HCT116 (cell line): ENCODE measurements around the gene BTBD9. TPM values are rescaled to one million over a fixed set of nuclear protein-coding genes. Genes with fewer than 3 reads are reported as not detected.

Source experiments
- ATAC-seq: fragments of 200-7000 bp; cut with Tn5 transposase; 2 replicates; pipeline ENCODE4 v1.9.1; 2020; ENCODE audit warnings: mild to moderate bottlenecking, moderate library complexity
- BruUV-seq: library from RNA; stranded (reverse); fragments of 400-500 nt; replicated peaks from 2 replicates; lab custom pipeline; 2021; lab: Mats Ljungman, UMichigan
- CTCF ChIA-PET: fragments of 300-600 bp; sonication (Branson Sonifier 250); formaldehyde crosslinking; loops from one replicate; lab custom pipeline; 2021; ENCODE audit warnings: antibody characterized with exemption; lab: Charles Lee
- POLR2A ChIA-PET: fragments of 300-600, 350-600 bp; sonication (Branson Sonifier 250); formaldehyde crosslinking; loops from one replicate; lab custom pipeline; 2021; ENCODE audit warnings: antibody characterized with exemption; lab: Charles Lee
- RAD21 ChIA-PET, 2 experiments: fragments of 300-600 bp; sonication (Branson Sonifier 250); formaldehyde crosslinking; loops; one replicate each; lab custom pipeline; 2023; ENCODE audit warnings: low total read pairs in 2 of 2; ENCODE audit not compliant: uncharacterized antibody in 2 of 2, unreplicated experiment in 2 of 2, low non-redundant PET in 1 of 2; lab: Charles Lee
- DNase-seq: peaks from one replicate; pipeline ENCODE4 v3.0.0-alpha.2; 2010; ENCODE audit warnings: low read depth, low spot score
- H2AFZ ChIP-seq: fragments of 200-600 bp; shearing (Covaris generic), sonication (generic); 2 replicates; pipeline ENCODE4 v1.6.1; 2017; ENCODE audit warnings: low read depth, mixed run types, mixed read lengths, antibody characterized with exemption, low read length; ENCODE audit not compliant: poor library complexity, severe bottlenecking
- H3K27ac ChIP-seq: 2 replicates; pipeline ENCODE4 v1.5.1; 2012; ENCODE audit warnings: low read depth, low read length
- H3K27me3 ChIP-seq: fragments of 200-600 bp; sonication (generic); 2 replicates; pipeline ENCODE4 v1.6.1; 2016; ENCODE audit warnings: mixed run types, low read length, mixed read lengths; ENCODE audit not compliant: insufficient read depth
- H3K36me3 ChIP-seq, 2 experiments: fragments of 200-500 bp in 1 of 2; fragments of 200-600 bp in 1 of 2; sonication (Bioruptor generic) in 1 of 2; sonication (generic) in 1 of 2; 2 replicates each; pipeline versions ENCODE4 v1.5.1 to v1.6.1; 2014 to 2016; ENCODE audit warnings: low read length in 2 of 2, inconsistent platforms in 1 of 2, mixed read lengths in 1 of 2, mixed run types in 1 of 2; ENCODE audit not compliant: insufficient read depth in 2 of 2, control insufficient read depth in 1 of 2
- H3K4me1 ChIP-seq, 2 experiments: fragments of 200-600 bp in 1 of 2; sonication (generic) in 1 of 2; 2 replicates each; pipeline versions ENCODE4 v1.5.1 to v1.6.1; 2012 to 2017; ENCODE audit warnings: low read length in 2 of 2, inconsistent platforms in 1 of 2, mild to moderate bottlenecking in 1 of 2, mixed read lengths in 1 of 2, mixed run types in 1 of 2, moderate library complexity in 1 of 2; ENCODE audit not compliant: insufficient read depth in 2 of 2, control insufficient read depth in 1 of 2
- H3K4me2 ChIP-seq: fragments of 200-600 bp; sonication (generic); 2 replicates; pipeline ENCODE4 v1.6.1; 2017; ENCODE audit warnings: mixed run types, low read length, mixed read lengths
- H3K4me3 ChIP-seq, 2 experiments: fragments of 200-600 bp in 1 of 2; sonication (generic) in 1 of 2; replicated peaks in 1 of 2; 2 replicates each; pipeline ENCODE4 v1.5.1; 2011 to 2016; ENCODE audit warnings: low read length in 2 of 2, control low read depth in 1 of 2, low read depth in 1 of 2, mild to moderate bottlenecking in 1 of 2, mixed read lengths in 1 of 2, mixed run types in 1 of 2
- H3K79me2 ChIP-seq: fragments of 200-600 bp; sonication (generic); 2 replicates; pipeline ENCODE4 v1.6.1; 2017; ENCODE audit warnings: mild to moderate bottlenecking, mixed run types, low read length, moderate library complexity, mixed read lengths; ENCODE audit not compliant: insufficient read depth
- H3K9ac ChIP-seq: fragments of 200-600 bp; sonication (generic); 2 replicates; pipeline ENCODE4 v1.6.1; 2016; ENCODE audit warnings: low read length, mixed read lengths
- H3K9me2 ChIP-seq: fragments of 200-600 bp; sonication (generic), shearing (Covaris generic); 2 replicates; pipeline ENCODE4 v1.6.1; 2017; ENCODE audit warnings: mixed run types, mild to moderate bottlenecking, moderate library complexity; ENCODE audit not compliant: insufficient read depth
- H3K9me3 ChIP-seq, 2 experiments: fragments of 200-500 bp in 1 of 2; fragments of 200-600 bp in 1 of 2; sonication (Bioruptor generic) in 1 of 2; sonication (generic) in 1 of 2; 2 replicates each; pipeline ENCODE4 v1.6.1; 2014 to 2017; ENCODE audit warnings: low read length in 2 of 2, mixed read lengths in 2 of 2, inconsistent platforms in 1 of 2, low read depth in 1 of 2, mild to moderate bottlenecking in 1 of 2, mixed run types in 1 of 2, moderate library complexity in 1 of 2; ENCODE audit not compliant: control insufficient read depth in 1 of 2, insufficient read depth in 1 of 2
- H4K20me1 ChIP-seq: fragments of 200-600 bp; sonication (generic), shearing (Covaris generic); 2 replicates; pipeline ENCODE4 v1.6.1; 2017; ENCODE audit warnings: mixed run types, mild to moderate bottlenecking, moderate library complexity; ENCODE audit not compliant: insufficient read depth
- CEBPB ChIP-seq: IDR thresholded peaks from 2 replicates; pipeline ENCODE4 v1.6.1; 2012; ENCODE audit warnings: low read depth
- CTCF ChIP-seq, 3 experiments: fragments of 200-600 bp in 1 of 3; sonication (generic) in 1 of 3; IDR thresholded peaks in 2 of 3; conservative IDR thresholded peaks in 1 of 3; 2 replicates each; pipeline ENCODE4 v1.5.1; 2012 to 2017; ENCODE audit warnings: low read depth in 2 of 3, low read length in 2 of 3, antibody characterized with exemption in 1 of 3, borderline replicate concordance in 1 of 3, control low read depth in 1 of 3, mild to moderate bottlenecking in 1 of 3, mixed read lengths in 1 of 3, mixed run types in 1 of 3, moderate library complexity in 1 of 3; ENCODE audit not compliant: insufficient read depth in 1 of 3
- FOSL1 ChIP-seq: IDR thresholded peaks from 2 replicates; pipeline ENCODE4 v1.6.1; 2012; ENCODE audit warnings: low read depth
- POLR2A ChIP-seq: IDR thresholded peaks from 2 replicates; pipeline ENCODE4 v1.7.0; 2011; ENCODE audit warnings: borderline replicate concordance; ENCODE audit not compliant: insufficient read depth, insufficient read length; ENCODE audit errors: extremely low read depth
- REST ChIP-seq: IDR thresholded peaks from 2 replicates; pipeline ENCODE4 v1.6.1; 2012; ENCODE audit warnings: low read depth
- SIN3A ChIP-seq: IDR thresholded peaks from 2 replicates; pipeline ENCODE4 v1.6.1; 2012; ENCODE audit warnings: low read depth
- SP1 ChIP-seq: IDR thresholded peaks from 2 replicates; pipeline ENCODE4 v1.6.1; 2012; ENCODE audit warnings: low read depth
- ZNF274 ChIP-seq: fragments of 200-500 bp; sonication (Bioruptor generic); IDR thresholded peaks from 2 replicates; pipeline ENCODE4 v1.6.1; 2014; ENCODE audit warnings: mild to moderate bottlenecking, low read depth, low read length, inconsistent platforms
- intact Hi-C: fragments of 100-400 bp; cut with micrococcal nuclease; formaldehyde crosslinking; loops from 2 replicates; pipeline ENCODE4 v1.10.0; 2022
- total RNA-seq: library from RNA; stranded (reverse); gene quantifications from one replicate; pipeline ENCODE4 v1.2.1, GENCODE V29; 2021; ENCODE audit not compliant: unreplicated experiment
- TF ChIP-seq, protein P1 (sequence below): IDR thresholded peaks from 2 replicates; pipeline ENCODE4 v1.6.1; 2012
- TF ChIP-seq, protein P2 (sequence below): IDR thresholded peaks from 2 replicates; pipeline ENCODE4 v1.6.1; 2012

BTBD9 gene
- total RNA-seq, 1 experiment from 2014 or later, result 10.9 TPM

DNA sequence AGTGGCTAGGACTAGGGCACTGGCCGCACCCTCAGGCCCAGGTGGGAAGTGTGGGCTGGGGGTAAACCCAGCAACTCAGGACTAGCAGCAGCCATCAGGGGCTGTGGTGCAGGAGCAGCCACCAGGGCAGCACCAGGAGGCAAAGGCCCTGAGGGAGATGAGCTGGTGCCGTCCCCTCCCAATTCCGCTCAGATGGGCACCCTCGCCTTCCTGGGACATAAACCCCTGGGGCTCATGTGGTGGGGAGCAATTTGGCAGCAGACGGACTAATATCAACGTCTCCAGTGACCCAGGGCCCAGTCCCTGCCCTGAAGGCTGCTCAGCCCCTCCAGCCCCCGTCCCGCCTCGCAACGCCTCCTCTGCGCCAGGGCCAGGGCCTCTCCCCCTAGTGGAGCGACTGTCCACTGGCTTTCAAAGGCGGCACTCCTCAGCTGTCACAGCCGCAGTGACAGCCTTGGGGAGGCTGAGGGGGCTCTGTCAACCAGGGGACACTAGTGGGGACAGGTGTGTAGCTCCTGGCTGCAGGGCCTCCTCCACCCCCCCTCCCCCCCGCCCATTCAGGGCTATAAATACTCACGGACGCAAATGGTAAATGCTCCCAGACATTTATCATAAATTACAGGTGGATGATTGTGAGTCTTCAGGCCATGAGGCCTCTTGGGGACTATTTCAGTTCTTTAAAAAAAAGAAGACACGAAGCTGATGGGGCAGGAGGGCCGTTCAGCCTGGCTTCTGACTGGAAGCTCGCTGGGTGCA lies 470.3 kb downstream of the BTBD9 start:
- ATAC-seq, result 0 out of 2 replicates have a peak, but pooled peaks have one; percentile 45
- CTCF ChIA-PET, result interaction anchor here (1.4 kb wide), 1 partner anchor 325 kb away, joined by 3 read pairs; no protein-coding TSS in a partner anchor

More for the DNA sequence above, 470.3 kb downstream of the BTBD9 start:
- no peaks in the 10 kb centered on the region for H3K9me2 ChIP-seq
- H3K27ac ChIP-seq, result no peak overlapping the region
- POLR2A ChIA-PET, result no interaction called here
- no peaks in the 10 kb centered on the region for H3K27me3 ChIP-seq
- BruUV-seq, result no TSS peak
- TF ChIP-seq REST (no peak), CTCF (IDR thresholded peaks at IDR 0.05 in 2 of 3, conservative IDR thresholded peaks at IDR 0.05 in 1 of 3; ENCODE audit: borderline replicate concordance in 1 of 3, insufficient read depth in 1 of 3, low read depth in 2 of 3, low read length in 2 of 3) (no peak), CEBPB (no peak), ZNF274 (no peak), SIN3A (no peak), POLR2A (no peak), SP1 (no peak), FOSL1 (no peak)
- TF ChIP-seq, protein P1, sequence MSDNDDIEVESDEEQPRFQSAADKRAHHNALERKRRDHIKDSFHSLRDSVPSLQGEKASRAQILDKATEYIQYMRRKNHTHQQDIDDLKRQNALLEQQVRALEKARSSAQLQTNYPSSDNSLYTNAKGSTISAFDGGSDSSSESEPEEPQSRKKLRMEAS, result no peak
- TF ChIP-seq, protein P2, sequence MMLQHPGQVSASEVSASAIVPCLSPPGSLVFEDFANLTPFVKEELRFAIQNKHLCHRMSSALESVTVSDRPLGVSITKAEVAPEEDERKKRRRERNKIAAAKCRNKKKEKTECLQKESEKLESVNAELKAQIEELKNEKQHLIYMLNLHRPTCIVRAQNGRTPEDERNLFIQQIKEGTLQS, result no peak
- H3K4me1 ChIP-seq, result no peaks in the 10 kb centered on the region
- H3K4me2 ChIP-seq, result no peak overlapping the region
- no peaks in the 10 kb centered on the region for H4K20me1 ChIP-seq
- no peaks in the 10 kb centered on the region for H3K79me2 ChIP-seq
- H3K36me3 ChIP-seq, result no peaks in the 10 kb centered on the region
- no peaks in the 10 kb centered on the region for H3K9me3 ChIP-seq
- no peak overlapping the region for H2AFZ ChIP-seq
- DNase-seq, result no peak
- H3K9ac ChIP-seq, result no peak overlapping the region
- intact Hi-C loops, result no loop called here
- H3K4me3 ChIP-seq, result no peak overlapping the region
- RAD21 ChIA-PET, result no interaction called here
